ENCODE results near the gene TCERG1. TPM values are rescaled to one million over a fixed set of nuclear protein-coding genes. Genes with fewer than 3 reads are reported as not detected.

Gene TCERG1
- total RNA-seq, 1 donor from 2014 or later: 227 TPM

DNA sequence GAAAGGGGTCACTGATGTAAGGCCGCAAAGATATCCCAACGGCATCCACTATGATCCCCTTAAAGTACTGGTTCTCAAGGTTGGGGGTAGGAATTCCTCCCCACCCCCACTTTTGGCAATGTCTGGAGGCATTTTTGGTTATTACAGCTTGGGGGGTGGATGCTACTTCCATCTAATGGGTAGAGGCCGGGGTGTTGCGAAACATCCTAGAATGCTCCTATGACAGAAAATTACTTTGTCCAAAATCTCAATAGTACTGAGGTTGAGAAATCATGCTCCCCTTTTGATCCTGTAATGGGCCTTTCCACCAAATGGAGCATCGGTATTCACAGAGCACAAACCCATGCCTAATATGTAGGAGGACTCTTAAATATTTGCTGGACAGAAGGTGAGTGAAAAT lies 20.8 kb upstream of the TCERG1 start:
- peak overlapping the region; percentile 43 for H2AFZ ChIP-seq (replicated peaks)
- no peak overlapping the region for H3K27ac ChIP-seq
- no peak for DNase-seq (ENCODE audit: low spot score)
- no peak overlapping the region for H3K4me2 ChIP-seq
- Mint-ChIP-seq H3K9me3 (no peaks in the 10 kb centered on the region), H3K27ac (no peak overlapping the region), H3K4me3 (no peak overlapping the region), H3K4me1 (no peaks in the 10 kb centered on the region), H3K27me3 (ENCODE audit: insufficient read depth, low read depth) (peaks cover 12% of the 10 kb centered on the region), H3K36me3 (no peaks in the 10 kb centered on the region)
- no peaks in the 10 kb centered on the region for H3F3A ChIP-seq (ENCODE audit: low read depth)
- H3K27me3 ChIP-seq: peaks cover 7% of the 10 kb centered on the region
- no peaks in the 10 kb centered on the region for H3K9me3 ChIP-seq (ENCODE audit: low read depth)
- no peak overlapping the region for H3K9ac ChIP-seq
- H4K20me1 ChIP-seq (ENCODE audit: low read depth): no peaks in the 10 kb centered on the region
- no peaks in the 10 kb centered on the region for H3K36me3 ChIP-seq
- H3K4me3 ChIP-seq: no peak overlapping the region
- TF ChIP-seq EZH2phosphoT487 (IDR thresholded peaks at IDR 0.05) (no peak), EZH2 (IDR thresholded peaks at IDR 0.05) (no peak)
- TF ChIP-seq, protein P1, sequence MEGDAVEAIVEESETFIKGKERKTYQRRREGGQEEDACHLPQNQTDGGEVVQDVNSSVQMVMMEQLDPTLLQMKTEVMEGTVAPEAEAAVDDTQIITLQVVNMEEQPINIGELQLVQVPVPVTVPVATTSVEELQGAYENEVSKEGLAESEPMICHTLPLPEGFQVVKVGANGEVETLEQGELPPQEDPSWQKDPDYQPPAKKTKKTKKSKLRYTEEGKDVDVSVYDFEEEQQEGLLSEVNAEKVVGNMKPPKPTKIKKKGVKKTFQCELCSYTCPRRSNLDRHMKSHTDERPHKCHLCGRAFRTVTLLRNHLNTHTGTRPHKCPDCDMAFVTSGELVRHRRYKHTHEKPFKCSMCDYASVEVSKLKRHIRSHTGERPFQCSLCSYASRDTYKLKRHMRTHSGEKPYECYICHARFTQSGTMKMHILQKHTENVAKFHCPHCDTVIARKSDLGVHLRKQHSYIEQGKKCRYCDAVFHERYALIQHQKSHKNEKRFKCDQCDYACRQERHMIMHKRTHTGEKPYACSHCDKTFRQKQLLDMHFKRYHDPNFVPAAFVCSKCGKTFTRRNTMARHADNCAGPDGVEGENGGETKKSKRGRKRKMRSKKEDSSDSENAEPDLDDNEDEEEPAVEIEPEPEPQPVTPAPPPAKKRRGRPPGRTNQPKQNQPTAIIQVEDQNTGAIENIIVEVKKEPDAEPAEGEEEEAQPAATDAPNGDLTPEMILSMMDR (IDR thresholded peaks at IDR 0.05): no peak
- no peaks in the 10 kb centered on the region for H3K79me2 ChIP-seq (ENCODE audit: low read depth)
- H3K4me1 ChIP-seq: no peaks in the 10 kb centered on the region

DNA sequence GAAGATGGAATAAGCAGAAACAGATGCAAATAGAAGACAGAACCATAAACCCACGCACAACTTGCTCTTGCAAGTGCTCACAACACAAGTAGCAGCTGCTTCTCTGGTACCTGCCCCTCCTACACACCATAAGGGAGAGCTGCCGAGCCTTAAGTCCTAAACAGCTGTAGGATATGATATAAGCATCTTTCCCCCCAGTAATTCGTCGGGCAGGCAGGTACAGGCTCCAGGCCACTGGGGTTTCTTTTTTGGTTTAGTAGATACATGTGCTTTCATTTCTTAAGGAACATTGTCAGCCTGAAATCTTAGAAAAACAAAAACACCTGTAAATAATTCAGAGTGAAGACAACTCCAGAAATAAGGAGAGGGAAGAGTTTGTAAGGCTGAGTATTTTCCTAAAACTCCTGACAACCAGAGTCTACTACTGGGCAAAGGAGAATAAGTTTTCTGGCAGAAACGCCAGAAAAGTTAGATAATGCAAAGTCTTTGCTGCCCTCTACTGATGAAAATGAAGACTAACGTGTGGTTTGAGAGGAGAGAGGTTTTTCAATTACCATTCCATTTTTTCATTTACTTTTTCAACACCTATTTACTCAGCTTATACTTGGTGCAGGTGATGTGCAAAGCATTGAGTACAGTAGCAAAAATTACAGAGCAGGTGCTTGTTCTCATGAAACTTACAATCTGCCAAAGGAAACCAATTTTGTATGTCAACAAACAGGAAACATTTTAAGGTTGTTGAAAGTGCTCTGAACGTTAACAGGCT lies 20.1 kb upstream of the TCERG1 start:
- Mint-ChIP-seq H3K9me3 (no peaks in the 10 kb centered on the region), H3K36me3 (no peaks in the 10 kb centered on the region), H3K27ac (no peak overlapping the region), H3K4me1 (no peaks in the 10 kb centered on the region), H3K27me3 (ENCODE audit: insufficient read depth, low read depth) (peaks cover 17% of the 10 kb centered on the region), H3K4me3 (no peak overlapping the region)
- no peak overlapping the region for H3K4me3 ChIP-seq
- peak; percentile 64 for DNase-seq (ENCODE audit: low spot score)
- H2AFZ ChIP-seq (replicated peaks): peak overlapping the region; percentile 85
- no peaks in the 10 kb centered on the region for H4K20me1 ChIP-seq (ENCODE audit: low read depth)
- H3K4me1 ChIP-seq: no peaks in the 10 kb centered on the region
- no peaks in the 10 kb centered on the region for H3K79me2 ChIP-seq (ENCODE audit: low read depth)
- no peak overlapping the region for H3K9ac ChIP-seq
- TF ChIP-seq, protein P1 (IDR thresholded peaks at IDR 0.05): peak; percentile 77
- no peak for TF ChIP-seq EZH2phosphoT487 (IDR thresholded peaks at IDR 0.05)
- peaks cover 7% of the 10 kb centered on the region for H3K27me3 ChIP-seq
- H3K36me3 ChIP-seq: no peaks in the 10 kb centered on the region
- no peak overlapping the region for H3K4me2 ChIP-seq
- H3F3A ChIP-seq (ENCODE audit: low read depth): no peaks in the 10 kb centered on the region
- H3K9me3 ChIP-seq (ENCODE audit: low read depth): no peaks in the 10 kb centered on the region
- H3K27ac ChIP-seq: no peak overlapping the region

DNA sequence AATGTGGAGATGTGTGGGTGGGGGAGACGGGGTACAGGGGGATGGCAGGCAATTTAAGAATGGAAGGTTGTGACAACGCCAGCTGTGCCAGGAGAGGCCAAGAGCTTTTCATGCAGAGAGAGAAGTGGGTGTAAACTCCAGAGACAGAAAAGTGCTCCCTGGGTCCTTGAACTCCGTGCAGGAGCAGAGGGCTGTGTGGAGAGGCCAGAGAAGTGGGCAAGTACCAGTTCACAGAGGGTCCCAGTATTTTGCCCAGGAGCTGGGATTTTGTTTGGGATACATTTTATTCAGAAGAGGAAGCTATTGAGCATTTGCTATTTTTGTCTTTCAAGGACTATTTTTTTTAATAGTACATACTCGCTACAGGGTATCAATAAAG lies 19.5 kb upstream of the TCERG1 start:
- H3K4me3 Mint-ChIP-seq: no peak overlapping the region

More for the DNA sequence above, 19.5 kb upstream of the TCERG1 start:
- peak overlapping the region; percentile 85 for H2AFZ ChIP-seq (replicated peaks)
- TF ChIP-seq EZH2phosphoT487 (IDR thresholded peaks at IDR 0.05) (no peak), EZH2 (IDR thresholded peaks at IDR 0.05) (no peak)
- TF ChIP-seq, protein P1 (IDR thresholded peaks at IDR 0.05): no peak
- DNase-seq (ENCODE audit: low spot score): no peak
- H3K4me2 ChIP-seq: no peak overlapping the region
- no peaks in the 10 kb centered on the region for H4K20me1 ChIP-seq (ENCODE audit: low read depth)
- H3K4me1 ChIP-seq: no peaks in the 10 kb centered on the region
- H3K4me1 Mint-ChIP-seq: no peaks in the 10 kb centered on the region
- no peaks in the 10 kb centered on the region for H3K9me3 Mint-ChIP-seq
- no peaks in the 10 kb centered on the region for H3K9me3 ChIP-seq (ENCODE audit: low read depth)
- H3K36me3 Mint-ChIP-seq: no peaks in the 10 kb centered on the region
- H3K36me3 ChIP-seq: no peaks in the 10 kb centered on the region
- H3F3A ChIP-seq (ENCODE audit: low read depth): no peaks in the 10 kb centered on the region
- no peak overlapping the region for H3K27ac Mint-ChIP-seq
- no peak overlapping the region for H3K27ac ChIP-seq
- H3K79me2 ChIP-seq (ENCODE audit: low read depth): no peaks in the 10 kb centered on the region
- H3K27me3 Mint-ChIP-seq (ENCODE audit: insufficient read depth, low read depth): peaks cover 16% of the 10 kb centered on the region
- H3K4me3 ChIP-seq: no peak overlapping the region
- no peak overlapping the region for H3K9ac ChIP-seq
- peaks cover 7% of the 10 kb centered on the region for H3K27me3 ChIP-seq
